WI38 (cell line): ENCODE results near the gene NUP54.

Source experiments
- H3K4me3 ChIP-seq: 2 replicates; pipeline ENCODE4 v1.5.1; 2011; ENCODE audit warnings: low read depth, mild to moderate bottlenecking, control low read depth, low read length
- TF ChIP-seq, protein P1 (sequence below): IDR thresholded peaks from 2 replicates; pipeline ENCODE4 v1.5.1; 2012; ENCODE audit warnings: low read depth, mild to moderate bottlenecking, control low read depth, low read length

NUP54 gene

DNA sequence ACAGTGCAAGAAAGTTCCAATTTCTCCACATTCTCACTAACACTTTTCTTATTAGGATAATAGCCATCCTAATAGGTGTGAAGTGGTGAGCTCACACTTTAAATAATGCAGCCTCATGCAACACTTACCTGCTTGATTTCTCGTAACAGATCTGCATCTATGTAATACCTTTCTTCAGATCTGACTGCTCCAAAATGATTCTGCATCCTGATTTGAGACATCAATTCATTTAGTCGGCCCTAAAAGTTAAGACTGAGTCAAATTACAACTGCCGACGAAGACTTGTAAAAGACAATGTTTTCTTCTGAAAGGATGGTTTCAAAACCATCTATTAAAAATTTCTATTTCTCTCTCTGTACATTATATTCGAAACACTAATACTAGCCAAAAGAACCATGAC is 30.7 kb downstream of the NUP54 start:
- TF ChIP-seq, protein P1, sequence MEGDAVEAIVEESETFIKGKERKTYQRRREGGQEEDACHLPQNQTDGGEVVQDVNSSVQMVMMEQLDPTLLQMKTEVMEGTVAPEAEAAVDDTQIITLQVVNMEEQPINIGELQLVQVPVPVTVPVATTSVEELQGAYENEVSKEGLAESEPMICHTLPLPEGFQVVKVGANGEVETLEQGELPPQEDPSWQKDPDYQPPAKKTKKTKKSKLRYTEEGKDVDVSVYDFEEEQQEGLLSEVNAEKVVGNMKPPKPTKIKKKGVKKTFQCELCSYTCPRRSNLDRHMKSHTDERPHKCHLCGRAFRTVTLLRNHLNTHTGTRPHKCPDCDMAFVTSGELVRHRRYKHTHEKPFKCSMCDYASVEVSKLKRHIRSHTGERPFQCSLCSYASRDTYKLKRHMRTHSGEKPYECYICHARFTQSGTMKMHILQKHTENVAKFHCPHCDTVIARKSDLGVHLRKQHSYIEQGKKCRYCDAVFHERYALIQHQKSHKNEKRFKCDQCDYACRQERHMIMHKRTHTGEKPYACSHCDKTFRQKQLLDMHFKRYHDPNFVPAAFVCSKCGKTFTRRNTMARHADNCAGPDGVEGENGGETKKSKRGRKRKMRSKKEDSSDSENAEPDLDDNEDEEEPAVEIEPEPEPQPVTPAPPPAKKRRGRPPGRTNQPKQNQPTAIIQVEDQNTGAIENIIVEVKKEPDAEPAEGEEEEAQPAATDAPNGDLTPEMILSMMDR: no peak

DNA sequence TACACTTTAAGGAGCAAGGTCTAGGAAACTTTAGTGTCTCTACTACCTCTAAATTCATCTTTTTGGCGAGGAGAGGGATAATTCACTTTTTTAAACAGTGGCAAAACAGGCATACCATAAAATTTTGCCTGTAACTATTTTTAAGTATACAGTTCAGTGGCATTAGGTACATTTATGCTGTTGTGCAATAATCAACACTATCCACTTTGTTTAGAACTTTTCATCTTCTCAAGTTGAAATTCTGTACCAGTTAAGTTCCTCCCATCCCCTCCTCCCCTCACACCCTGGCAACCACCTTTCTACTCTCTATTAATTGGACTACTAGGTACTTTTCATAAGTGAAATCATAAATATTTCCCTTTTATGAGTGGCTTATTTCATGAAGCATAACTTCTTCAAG is 31.4 kb downstream of the NUP54 start:
- TF ChIP-seq, protein P1: no peak

More for the DNA sequence above, 30.7 kb downstream of the NUP54 start:
- H3K4me3 ChIP-seq: no peak overlapping the region

DNA sequence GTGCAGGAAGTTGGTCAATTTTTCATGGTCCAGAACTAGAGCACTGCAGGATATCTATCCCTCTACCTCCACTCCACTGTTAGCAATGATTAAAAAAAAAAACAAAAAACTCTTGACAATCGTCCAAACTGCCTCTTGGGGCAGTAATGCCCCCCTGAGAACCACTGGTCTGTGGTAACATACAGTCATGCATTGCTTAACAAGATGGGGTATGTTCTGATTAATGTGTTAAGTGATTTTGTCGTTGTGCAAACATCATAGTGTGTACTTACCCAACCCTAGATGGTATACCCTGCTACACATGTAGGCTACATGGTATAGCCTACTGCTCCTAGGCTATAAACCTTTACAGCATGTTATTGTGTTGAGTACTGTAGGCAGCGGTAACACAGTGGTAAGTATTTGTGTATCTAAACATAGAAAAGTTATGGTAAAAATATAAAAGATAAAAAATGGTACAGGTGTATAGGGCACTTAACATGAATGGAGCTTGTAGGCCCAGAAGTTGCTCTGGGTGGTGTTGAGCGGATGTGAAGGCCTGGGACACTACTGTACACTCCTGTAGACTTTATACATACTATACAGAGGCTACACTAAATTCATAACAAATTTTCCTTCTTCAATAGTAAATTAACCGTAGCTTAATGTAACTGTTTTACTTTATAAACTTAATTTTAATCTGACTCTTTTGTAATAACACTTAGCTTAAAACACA is 39.6 kb downstream of the NUP54 start:
- TF ChIP-seq, protein P1: no peak
- no peak overlapping the region for H3K4me3 ChIP-seq

More for the DNA sequence above, 31.4 kb downstream of the NUP54 start:
- H3K4me3 ChIP-seq: no peak overlapping the region

DNA sequence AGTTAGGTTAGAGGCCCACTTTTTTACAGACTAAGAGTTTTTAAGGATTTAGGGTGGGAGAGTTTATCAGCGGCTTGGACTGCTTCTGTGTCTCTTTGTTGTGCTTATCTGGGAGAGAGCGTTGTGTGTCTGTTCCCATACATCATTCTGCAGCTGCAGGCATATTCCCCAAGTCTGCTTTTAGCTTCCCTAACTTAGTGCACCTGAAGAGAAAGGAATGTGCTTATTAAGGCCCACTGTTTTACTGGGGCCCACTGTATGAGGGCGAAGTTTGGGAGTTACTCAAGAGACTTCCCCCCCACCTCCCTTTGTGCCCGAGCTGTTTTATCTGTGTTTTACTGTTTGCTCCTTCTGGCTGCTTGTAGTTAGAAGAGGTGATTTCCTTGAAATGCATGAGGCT is 41.8 kb downstream of the NUP54 start:
- TF ChIP-seq, protein P1: no peak
- no peak overlapping the region for H3K4me3 ChIP-seq

DNA sequence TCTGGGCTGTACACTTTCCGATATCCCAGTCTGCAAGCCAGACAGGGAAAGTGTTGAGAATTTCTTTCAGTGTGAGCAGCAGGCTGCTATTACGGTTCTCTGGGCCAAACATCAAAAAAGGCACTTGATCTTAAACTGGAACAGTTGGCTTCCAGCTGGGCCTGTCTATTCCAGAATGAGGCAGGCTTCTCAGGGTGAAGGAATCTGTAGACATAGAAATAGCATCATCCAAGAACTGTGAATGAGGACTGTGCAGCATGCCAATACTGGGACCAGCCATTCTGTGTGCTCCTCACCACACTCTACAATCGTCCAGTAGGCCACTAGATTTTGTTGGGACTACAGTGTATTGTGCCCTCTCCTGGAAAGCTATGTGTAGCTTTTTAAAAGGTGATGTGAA is 42.5 kb downstream of the NUP54 start:
- TF ChIP-seq, protein P1: no peak
- H3K4me3 ChIP-seq: no peak overlapping the region

DNA sequence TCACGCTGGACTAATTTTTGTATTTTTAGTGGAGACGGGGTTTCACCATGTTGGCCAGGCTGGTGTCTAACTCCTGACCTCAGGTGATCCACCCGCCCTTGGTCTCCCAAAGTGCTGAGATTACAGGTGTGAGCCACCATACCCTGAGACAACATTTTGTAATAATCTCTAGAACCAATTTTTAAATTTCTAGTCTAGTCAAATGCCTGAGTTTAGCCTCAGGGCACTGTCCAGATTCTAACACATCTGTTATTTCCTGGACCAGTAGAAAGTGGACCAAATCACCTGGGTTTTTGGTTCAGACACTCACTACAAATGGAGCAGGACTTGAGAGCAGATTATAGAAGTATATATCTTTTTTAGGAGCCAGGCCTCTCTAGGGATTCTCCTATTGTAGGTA is 52.1 kb downstream of the NUP54 start:
- no peak overlapping the region for H3K4me3 ChIP-seq
- TF ChIP-seq, protein P1: no peak

DNA sequence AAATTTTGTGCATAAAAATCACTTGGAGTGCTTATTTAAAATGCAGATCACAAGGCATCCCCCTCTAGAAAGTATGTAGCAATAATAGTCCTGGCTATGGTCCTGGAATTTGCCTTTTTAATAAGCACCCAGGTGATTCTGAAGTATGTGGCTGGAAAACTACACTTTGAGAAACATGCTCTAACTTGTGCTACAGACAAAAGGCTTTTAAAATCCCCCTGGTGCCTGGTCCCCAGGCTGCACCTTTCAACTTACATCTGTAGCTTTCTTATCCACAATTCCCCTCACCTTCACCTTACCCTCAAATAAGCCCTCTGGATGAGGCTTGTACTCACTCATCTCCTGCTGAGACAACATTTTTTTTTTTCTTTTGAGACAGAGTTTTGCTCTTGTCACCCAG is 52.6 kb downstream of the NUP54 start:
- TF ChIP-seq, protein P1: no peak
- H3K4me3 ChIP-seq: no peak overlapping the region
